Tibial artery (tissue), 4 donors: Measurements from ENCODE around the gene VARS2.

Experiments
- DNase-seq, 2 donors: peaks; one replicate each; pipeline ENCODE4 v3.0.0-alpha.2; 2019
- H3K27ac ChIP-seq, 2 donors: fragments of 200-600 bp; sonication (generic) in 1 of 2; 1 replicate in 1 of 2; 2 replicates in 1 of 2; pipeline ENCODE4 v1.5.1; 2018 to 2019; ENCODE audit warnings: mild to moderate bottlenecking in 1 of 2
- H3K27me3 ChIP-seq, 2 donors: fragments of 200-600 bp; sonication (generic) in 1 of 2; one replicate each; pipeline versions ENCODE4 v1.5.1 to v1.6.0; 2016 to 2019
- H3K36me3 ChIP-seq, 3 donors: fragments of 200-600 bp; sonication (generic) in 2 of 3; one replicate each; pipeline ENCODE4 v1.5.1; 2016 to 2019; ENCODE audit warnings: mild to moderate bottlenecking in 2 of 3
- H3K4me1 ChIP-seq, 4 donors: fragments of 200-600 bp; sonication (generic) in 2 of 4; 1 replicate in 3 of 4; 2 replicates in 1 of 4; pipeline ENCODE4 v1.5.1; 2016 to 2019
- H3K4me3 ChIP-seq, 2 donors: fragments of 200-600 bp; sonication (generic) in 1 of 2; 1 replicate in 1 of 2; 2 replicates in 1 of 2; pipeline ENCODE4 v1.5.1; 2018 to 2019; ENCODE audit warnings: mild to moderate bottlenecking in 2 of 2
- H3K9me3 ChIP-seq, 3 donors: fragments of 200-600 bp; sonication (generic) in 1 of 3; one replicate each; pipeline ENCODE4 v1.5.1; 2016 to 2019
- intact Hi-C: fragments of 100-400 bp; cut with DNase I; formaldehyde crosslinking; loops from one replicate; pipeline ENCODE4 v1.15.0; 2023; ENCODE audit warnings: low total_unique reads
- TF ChIP-seq, protein P1 (sequence below), 2 experiments: fragments of 200-600 bp in 1 of 2; fragments of 450-650 bp in 1 of 2; IDR thresholded peaks; one replicate each; pipeline ENCODE4 v1.5.1; 2017 to 2019; ENCODE audit warnings: antibody characterized with exemption in 2 of 2, mild to moderate bottlenecking in 1 of 2, moderate library complexity in 1 of 2

The VARS2 gene

DNA sequence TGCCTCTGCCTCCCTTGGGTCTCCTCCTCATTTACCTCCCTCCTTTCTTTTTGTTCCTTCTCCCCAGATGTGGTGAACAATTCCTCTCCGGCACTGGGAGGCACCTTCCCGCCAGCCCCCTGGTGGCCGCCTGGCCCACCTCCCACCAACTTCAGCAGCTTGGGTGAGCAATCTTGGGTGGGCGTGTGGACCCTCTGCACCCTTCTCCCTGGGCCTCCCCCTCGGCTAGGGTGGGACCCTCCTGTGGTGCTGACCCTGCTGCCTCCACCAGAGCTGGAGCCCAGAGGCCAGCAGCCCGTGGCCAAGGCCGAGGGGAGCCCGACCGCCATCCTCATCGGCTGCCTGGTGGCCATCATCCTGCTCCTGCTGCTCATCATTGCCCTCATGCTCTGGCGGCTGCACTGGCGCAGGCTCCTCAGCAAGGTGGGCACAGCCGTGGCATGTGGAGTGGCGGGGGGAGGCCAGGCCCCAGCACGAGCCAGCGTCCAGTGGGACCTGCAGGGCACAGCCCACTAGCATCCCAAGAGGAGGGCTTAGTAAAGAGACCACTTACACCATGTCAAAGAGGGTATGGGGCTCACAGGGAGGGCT, 20.9 kb upstream of the VARS2 start:
- Histone ChIP-seq H3K27ac (no peak overlapping the region), H3K4me3 (no peak overlapping the region), H3K9me3 (no peaks in the 10 kb centered on the region), H3K27me3 (no peaks in the 10 kb centered on the region), H3K36me3 (peaks cover 41 to 96% (median 87%) of the 10 kb centered on the region in 3 donors), H3K4me1 (peaks cover 0 to 24% (median 3%) of the 10 kb centered on the region in 4 donors)
- TF ChIP-seq, protein P1, sequence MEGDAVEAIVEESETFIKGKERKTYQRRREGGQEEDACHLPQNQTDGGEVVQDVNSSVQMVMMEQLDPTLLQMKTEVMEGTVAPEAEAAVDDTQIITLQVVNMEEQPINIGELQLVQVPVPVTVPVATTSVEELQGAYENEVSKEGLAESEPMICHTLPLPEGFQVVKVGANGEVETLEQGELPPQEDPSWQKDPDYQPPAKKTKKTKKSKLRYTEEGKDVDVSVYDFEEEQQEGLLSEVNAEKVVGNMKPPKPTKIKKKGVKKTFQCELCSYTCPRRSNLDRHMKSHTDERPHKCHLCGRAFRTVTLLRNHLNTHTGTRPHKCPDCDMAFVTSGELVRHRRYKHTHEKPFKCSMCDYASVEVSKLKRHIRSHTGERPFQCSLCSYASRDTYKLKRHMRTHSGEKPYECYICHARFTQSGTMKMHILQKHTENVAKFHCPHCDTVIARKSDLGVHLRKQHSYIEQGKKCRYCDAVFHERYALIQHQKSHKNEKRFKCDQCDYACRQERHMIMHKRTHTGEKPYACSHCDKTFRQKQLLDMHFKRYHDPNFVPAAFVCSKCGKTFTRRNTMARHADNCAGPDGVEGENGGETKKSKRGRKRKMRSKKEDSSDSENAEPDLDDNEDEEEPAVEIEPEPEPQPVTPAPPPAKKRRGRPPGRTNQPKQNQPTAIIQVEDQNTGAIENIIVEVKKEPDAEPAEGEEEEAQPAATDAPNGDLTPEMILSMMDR (IDR thresholded peaks at IDR 0.05), result no peak
- no peak for DNase-seq
- intact Hi-C loops, result no loop called here

DNA sequence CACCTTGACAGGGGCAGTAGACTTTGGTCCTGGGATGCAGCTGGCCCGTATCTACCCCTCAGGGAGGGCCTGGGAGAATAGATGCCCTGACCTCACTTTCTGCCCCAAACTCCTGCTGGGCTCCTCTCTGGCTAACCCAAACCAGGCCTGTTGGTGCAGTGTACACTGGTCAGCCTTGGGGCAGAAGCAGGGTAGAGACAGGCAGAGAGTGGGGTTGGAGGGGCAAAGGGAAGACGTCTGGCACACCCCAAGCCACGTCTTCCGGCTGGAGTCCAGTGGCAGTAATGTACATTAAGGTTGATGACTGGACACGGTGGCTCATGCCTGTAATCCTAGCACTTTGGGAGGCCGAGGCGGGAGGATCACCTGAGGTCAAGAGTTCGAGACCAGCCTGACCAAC, 20.4 kb upstream of the VARS2 start:
- Histone ChIP-seq H3K4me1 (peaks cover 0 to 19% (median 1%) of the 10 kb centered on the region in 4 donors), H3K27me3 (no peaks in the 10 kb centered on the region), H3K36me3 (peaks cover 47 to 100% (median 91%) of the 10 kb centered on the region in 3 donors), H3K4me3 (no peak overlapping the region), H3K27ac (no peak overlapping the region), H3K9me3 (no peaks in the 10 kb centered on the region)
- intact Hi-C loops, result no loop called here
- no peak for DNase-seq
- TF ChIP-seq, protein P1 (IDR thresholded peaks at IDR 0.05), result no peak

DNA sequence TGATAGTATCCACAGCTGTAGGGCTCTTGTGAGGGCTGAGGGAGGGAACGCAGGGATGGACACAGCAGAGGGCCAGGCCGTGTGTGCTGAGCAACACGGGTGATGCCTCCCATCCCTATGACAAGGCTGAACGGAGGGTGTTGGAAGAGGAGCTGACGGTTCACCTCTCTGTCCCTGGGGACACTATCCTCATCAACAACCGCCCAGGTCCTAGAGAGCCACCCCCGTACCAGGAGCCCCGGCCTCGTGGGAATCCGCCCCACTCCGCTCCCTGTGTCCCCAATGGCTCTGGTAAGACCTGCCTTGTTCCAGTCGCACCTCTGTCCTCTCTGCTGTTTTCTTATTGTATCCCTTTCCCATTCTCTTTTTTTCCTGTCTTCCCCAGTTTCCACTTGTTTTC, 19.7 kb upstream of the VARS2 start:
- H3K9me3 ChIP-seq, result no peaks in the 10 kb centered on the region
- no peaks in the 10 kb centered on the region for H3K27me3 ChIP-seq
- no peak for DNase-seq
- TF ChIP-seq, protein P1 (IDR thresholded peaks at IDR 0.05), result no peak
- intact Hi-C loops, result no loop called here
- H3K36me3 ChIP-seq, result peaks cover 49 to 100% (median 91%) of the 10 kb centered on the region in 3 donors
- peaks cover 0 to 12% (median 0%) of the 10 kb centered on the region in 4 donors for H3K4me1 ChIP-seq
- H3K27ac ChIP-seq, result no peak overlapping the region
- H3K4me3 ChIP-seq, result no peak overlapping the region

DNA sequence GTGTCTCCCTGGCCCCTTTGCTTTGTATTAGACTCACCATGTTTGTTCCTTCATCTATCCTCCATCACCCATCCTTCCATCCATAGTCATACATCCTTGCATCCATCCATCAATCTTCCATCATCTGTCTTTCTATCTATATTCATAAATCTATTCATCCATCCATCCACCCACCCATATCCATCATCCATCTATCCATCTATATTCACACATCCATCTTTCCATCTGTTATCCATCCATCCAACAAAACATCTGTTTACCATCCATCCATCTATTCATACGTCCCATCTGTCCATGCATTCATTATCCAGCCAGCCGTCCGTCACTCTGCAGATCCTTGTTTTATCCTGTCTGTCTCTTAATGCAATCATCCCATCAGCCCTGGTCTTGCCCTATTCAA, 19.1 kb upstream of the VARS2 start:
- intact Hi-C loops, result no loop called here

DNA sequence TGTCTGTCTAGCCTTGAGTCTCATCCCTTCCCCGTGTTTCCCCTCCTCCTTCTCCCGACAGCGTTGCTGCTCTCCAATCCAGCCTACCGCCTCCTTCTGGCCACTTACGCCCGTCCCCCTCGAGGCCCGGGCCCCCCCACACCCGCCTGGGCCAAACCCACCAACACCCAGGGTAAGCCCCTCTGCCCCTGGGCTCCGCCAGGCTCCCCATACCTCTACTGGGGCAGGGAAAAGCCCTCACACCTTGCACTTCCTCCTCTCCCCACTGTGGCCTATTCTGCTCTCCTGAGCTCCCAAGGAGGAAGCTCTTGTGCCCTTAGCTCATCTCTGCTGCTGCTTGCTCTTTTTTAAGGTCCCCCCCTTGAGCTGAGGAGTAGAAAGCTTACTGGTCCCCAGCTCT, 18.7 kb upstream of the VARS2 start:
- H3K27ac ChIP-seq, result no peak overlapping the region
- DNase-seq, result no peak
- H3K4me3 ChIP-seq, result no peak overlapping the region
- H3K27me3 ChIP-seq, result no peaks in the 10 kb centered on the region
- H3K36me3 ChIP-seq, result peaks cover 44 to 100% (median 90%) of the 10 kb centered on the region in 3 donors
- H3K9me3 ChIP-seq, result no peaks in the 10 kb centered on the region
- H3K4me1 ChIP-seq, result peaks cover 0 to 4% (median 0%) of the 10 kb centered on the region in 4 donors
- TF ChIP-seq, protein P1 (IDR thresholded peaks at IDR 0.05), result no peak
- intact Hi-C loops, result no loop called here

More for the DNA sequence above, 19.1 kb upstream of the VARS2 start:
- no peak overlapping the region for H3K27ac ChIP-seq
- no peaks in the 10 kb centered on the region for H3K9me3 ChIP-seq
- no peak for DNase-seq
- H3K4me1 ChIP-seq, result peaks cover 0 to 8% (median 0%) of the 10 kb centered on the region in 4 donors
- no peaks in the 10 kb centered on the region for H3K27me3 ChIP-seq
- no peak overlapping the region for H3K4me3 ChIP-seq
- peaks cover 46 to 100% (median 90%) of the 10 kb centered on the region in 3 donors for H3K36me3 ChIP-seq
- TF ChIP-seq, protein P1 (IDR thresholded peaks at IDR 0.05), result no peak
